ENCODE data around the gene ZNF784. TPM values are rescaled to one million over a fixed set of nuclear protein-coding genes. Genes with fewer than 3 reads are reported as not detected.

Gene ZNF784
- total and polyA plus RNA-seq, 2 of the 13 experiments (the other 11 are each of a cell fraction or from before 2014, with no cell fraction given), result 4.1 to 4.2 TPM

GRCh38 chr19:55585658-55586339 is 38.6 kb downstream of the ZNF784 start (continued):
- TF ChIP-seq SP2 (CRISPR knock-in tag; IDR thresholded peaks at IDR 0.05) (peak; percentile 89), ARID4A (CRISPR knock-in tag; IDR thresholded peaks at IDR 0.05; ENCODE audit: borderline replicate concordance) (peak; percentile 77; the same call in 1 of the 2 replicates), ZBTB4 (CRISPR knock-in tag; IDR thresholded peaks at IDR 0.05; ENCODE audit: borderline replicate concordance) (no peak), TFE3 (CRISPR knock-in tag; IDR thresholded peaks at IDR 0.05) (peak; percentile 14; the same call in 1 of the 2 replicates), ZEB1 (IDR thresholded peaks at IDR 0.05; ENCODE audit: insufficient replicate concordance, low read depth) (no peak), ZNF484 (CRISPR knock-in tag; IDR thresholded peaks at IDR 0.05; ENCODE audit: borderline replicate concordance, low read depth) (no peak)
- TF ChIP-seq, protein P1, sequence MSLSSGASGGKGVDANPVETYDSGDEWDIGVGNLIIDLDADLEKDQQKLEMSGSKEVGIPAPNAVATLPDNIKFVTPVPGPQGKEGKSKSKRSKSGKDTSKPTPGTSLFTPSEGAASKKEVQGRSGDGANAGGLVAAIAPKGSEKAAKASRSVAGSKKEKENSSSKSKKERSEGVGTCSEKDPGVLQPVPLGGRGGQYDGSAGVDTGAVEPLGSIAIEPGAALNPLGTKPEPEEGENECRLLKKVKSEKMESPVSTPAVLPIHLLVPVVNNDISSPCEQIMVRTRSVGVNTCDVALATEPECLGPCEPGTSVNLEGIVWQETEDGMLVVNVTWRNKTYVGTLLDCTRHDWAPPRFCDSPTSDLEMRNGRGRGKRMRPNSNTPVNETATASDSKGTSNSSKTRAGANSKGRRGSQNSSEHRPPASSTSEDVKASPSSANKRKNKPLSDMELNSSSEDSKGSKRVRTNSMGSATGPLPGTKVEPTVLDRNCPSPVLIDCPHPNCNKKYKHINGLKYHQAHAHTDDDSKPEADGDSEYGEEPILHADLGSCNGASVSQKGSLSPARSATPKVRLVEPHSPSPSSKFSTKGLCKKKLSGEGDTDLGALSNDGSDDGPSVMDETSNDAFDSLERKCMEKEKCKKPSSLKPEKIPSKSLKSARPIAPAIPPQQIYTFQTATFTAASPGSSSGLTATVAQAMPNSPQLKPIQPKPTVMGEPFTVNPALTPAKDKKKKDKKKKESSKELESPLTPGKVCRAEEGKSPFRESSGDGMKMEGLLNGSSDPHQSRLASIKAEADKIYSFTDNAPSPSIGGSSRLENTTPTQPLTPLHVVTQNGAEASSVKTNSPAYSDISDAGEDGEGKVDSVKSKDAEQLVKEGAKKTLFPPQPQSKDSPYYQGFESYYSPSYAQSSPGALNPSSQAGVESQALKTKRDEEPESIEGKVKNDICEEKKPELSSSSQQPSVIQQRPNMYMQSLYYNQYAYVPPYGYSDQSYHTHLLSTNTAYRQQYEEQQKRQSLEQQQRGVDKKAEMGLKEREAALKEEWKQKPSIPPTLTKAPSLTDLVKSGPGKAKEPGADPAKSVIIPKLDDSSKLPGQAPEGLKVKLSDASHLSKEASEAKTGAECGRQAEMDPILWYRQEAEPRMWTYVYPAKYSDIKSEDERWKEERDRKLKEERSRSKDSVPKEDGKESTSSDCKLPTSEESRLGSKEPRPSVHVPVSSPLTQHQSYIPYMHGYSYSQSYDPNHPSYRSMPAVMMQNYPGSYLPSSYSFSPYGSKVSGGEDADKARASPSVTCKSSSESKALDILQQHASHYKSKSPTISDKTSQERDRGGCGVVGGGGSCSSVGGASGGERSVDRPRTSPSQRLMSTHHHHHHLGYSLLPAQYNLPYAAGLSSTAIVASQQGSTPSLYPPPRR (CRISPR knock-in tag; IDR thresholded peaks at IDR 0.05; ENCODE audit: borderline replicate concordance), result no peak
- TF ChIP-seq, protein P2, sequence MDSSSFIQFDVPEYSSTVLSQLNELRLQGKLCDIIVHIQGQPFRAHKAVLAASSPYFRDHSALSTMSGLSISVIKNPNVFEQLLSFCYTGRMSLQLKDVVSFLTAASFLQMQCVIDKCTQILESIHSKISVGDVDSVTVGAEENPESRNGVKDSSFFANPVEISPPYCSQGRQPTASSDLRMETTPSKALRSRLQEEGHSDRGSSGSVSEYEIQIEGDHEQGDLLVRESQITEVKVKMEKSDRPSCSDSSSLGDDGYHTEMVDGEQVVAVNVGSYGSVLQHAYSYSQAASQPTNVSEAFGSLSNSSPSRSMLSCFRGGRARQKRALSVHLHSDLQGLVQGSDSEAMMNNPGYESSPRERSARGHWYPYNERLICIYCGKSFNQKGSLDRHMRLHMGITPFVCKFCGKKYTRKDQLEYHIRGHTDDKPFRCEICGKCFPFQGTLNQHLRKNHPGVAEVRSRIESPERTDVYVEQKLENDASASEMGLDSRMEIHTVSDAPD (CRISPR knock-in tag; IDR thresholded peaks at IDR 0.05), result no peak
- TF ChIP-seq, protein P3, sequence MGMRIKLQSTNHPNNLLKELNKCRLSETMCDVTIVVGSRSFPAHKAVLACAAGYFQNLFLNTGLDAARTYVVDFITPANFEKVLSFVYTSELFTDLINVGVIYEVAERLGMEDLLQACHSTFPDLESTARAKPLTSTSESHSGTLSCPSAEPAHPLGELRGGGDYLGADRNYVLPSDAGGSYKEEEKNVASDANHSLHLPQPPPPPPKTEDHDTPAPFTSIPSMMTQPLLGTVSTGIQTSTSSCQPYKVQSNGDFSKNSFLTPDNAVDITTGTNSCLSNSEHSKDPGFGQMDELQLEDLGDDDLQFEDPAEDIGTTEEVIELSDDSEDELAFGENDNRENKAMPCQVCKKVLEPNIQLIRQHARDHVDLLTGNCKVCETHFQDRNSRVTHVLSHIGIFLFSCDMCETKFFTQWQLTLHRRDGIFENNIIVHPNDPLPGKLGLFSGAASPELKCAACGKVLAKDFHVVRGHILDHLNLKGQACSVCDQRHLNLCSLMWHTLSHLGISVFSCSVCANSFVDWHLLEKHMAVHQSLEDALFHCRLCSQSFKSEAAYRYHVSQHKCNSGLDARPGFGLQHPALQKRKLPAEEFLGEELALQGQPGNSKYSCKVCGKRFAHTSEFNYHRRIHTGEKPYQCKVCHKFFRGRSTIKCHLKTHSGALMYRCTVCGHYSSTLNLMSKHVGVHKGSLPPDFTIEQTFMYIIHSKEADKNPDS (CRISPR knock-in tag; IDR thresholded peaks at IDR 0.05), result no peak

Data from HepG2 (cell line).